Measurements from ENCODE around the gene TMEM273.

The TMEM273 gene

GRCh38 chr10:49117376-49118070 lies 70.7 kb downstream of the TMEM273 start:
- no peak for TF ChIP-seq CTCF (IDR thresholded peaks at IDR 0.05; ENCODE audit: insufficient read depth, low read length, missing control alignments)
- no peak overlapping the region for H3K4me3 ChIP-seq (ENCODE audit: low read depth, low read length)
- ChIA-PET POLR2A (no interaction called here), CTCF (interaction anchor here (1.3 to 1.7 kb wide), 3 partner anchors 13 to 44 kb away, joined by 3 to 8 read pairs (median 3); no protein-coding TSS in a partner anchor)
- no peak for DNase-seq (ENCODE audit: low read depth, low spot score)

GRCh38 chr10:49116509-49117375 lies 71.4 kb downstream of the TMEM273 start:
- POLR2A ChIA-PET, result no interaction called here
- no peak for DNase-seq (ENCODE audit: low read depth, low spot score)
- no peak for TF ChIP-seq CTCF (IDR thresholded peaks at IDR 0.05; ENCODE audit: insufficient read depth, low read length, missing control alignments)
- H3K4me3 ChIP-seq (ENCODE audit: low read depth, low read length), result no peak overlapping the region
- CTCF ChIA-PET, result interaction anchor here (1.3 to 1.7 kb wide), 2 partner anchors 14 to 22 kb away, joined by 3 to 8 read pairs; no protein-coding TSS in a partner anchor

- no peak for TF ChIP-seq CTCF (IDR thresholded peaks at IDR 0.05; ENCODE audit: insufficient read depth, low read length, missing control alignments)
- ChIA-PET CTCF (no interaction called here), POLR2A (no interaction called here)
- H3K4me3 ChIP-seq (ENCODE audit: low read depth, low read length), result peak overlapping the region; percentile 45
- DNase-seq (ENCODE audit: low read depth, low spot score), result no peak
Measured at GRCh38 chr10:49115796-49116508, 72.2 kb downstream of the TMEM273 start.

- ChIA-PET CTCF (interaction anchor here (1.4 kb wide), 1 partner anchor 10 kb away, joined by 5 read pairs; no protein-coding TSS in a partner anchor), POLR2A (no interaction called here)
- DNase-seq (ENCODE audit: low read depth, low spot score), result no peak
- peak within 1 kb of the TSS; percentile 69 for H3K4me3 ChIP-seq (ENCODE audit: low read depth, low read length)
- TF ChIP-seq CTCF (IDR thresholded peaks at IDR 0.05; ENCODE audit: insufficient read depth, low read length, missing control alignments), result no peak
Measured at GRCh38 chr10:49115015-49115795, 73.0 kb downstream of the TMEM273 start, which contains the start of gene VSTM4. Gene VSTM4, minus strand, starts transcription at chr10:49115522. Its CDS starts 37 bp downstream, at chr10:49115485.

GRCh38 chr10:49114718-49115014 lies 73.5 kb downstream of the TMEM273 start:
- H3K4me3 ChIP-seq (ENCODE audit: low read depth, low read length), result peak overlapping the region; percentile 69
- CTCF ChIA-PET, result interaction anchor here (1.4 kb wide), 1 partner anchor 9 kb away, joined by 5 read pairs; no protein-coding TSS in a partner anchor
- DNase-seq (ENCODE audit: low read depth, low spot score), result no peak
- POLR2A ChIA-PET, result no interaction called here
- TF ChIP-seq CTCF (IDR thresholded peaks at IDR 0.05; ENCODE audit: insufficient read depth, low read length, missing control alignments), result no peak
